Stimulated activated CD8-positive, alpha-beta memory T cell treated with anti-CD3 and anti-CD28 coated beads, Interleukin-7, amount 100 ng/mL, for 1 hour (primary cell): Measurements from ENCODE around the gene GSK3B.
"Not testable (repeated sequence)": the region's sequence is repeated elsewhere in the genome, so short reads cannot be mapped to it uniquely, and the experiment has no call there.

Experiments used
- DNase-seq, 2 donors: peaks; one replicate each; pipeline ENCODE4 v3.0.0-alpha.2; 2020; ENCODE audit warnings: low read depth in 2 of 2

The GSK3B gene

GRCh38 chr3:120053647-120054046, 40.6 kb downstream of the GSK3B start:
- DNase-seq: not testable (repeated sequence)

GRCh38 chr3:120052677-120053076, 41.6 kb downstream of the GSK3B start:
- no peak for DNase-seq

- no peak for DNase-seq
These were observed 42.0 kb downstream of the GSK3B start for GRCh38 chr3:120052225-120052624.

GRCh38 chr3:120051570-120051969, 42.7 kb downstream of the GSK3B start:
- DNase-seq: not testable (repeated sequence)

- DNase-seq: no peak
These were observed 44.2 kb downstream of the GSK3B start for GRCh38 chr3:120049881-120050539.

- DNase-seq: no peak
These were observed 45.2 kb downstream of the GSK3B start for GRCh38 chr3:120049072-120049471.

- no peak for DNase-seq
These were observed 45.7 kb downstream of the GSK3B start for GRCh38 chr3:120048355-120049041.

GRCh38 chr3:120047686-120048085, 46.6 kb downstream of the GSK3B start:
- no peak for DNase-seq

- no peak for DNase-seq
These were observed 53.4 kb downstream of the GSK3B start for GRCh38 chr3:120040813-120041377.

- DNase-seq: no peak
These were observed 54.3 kb downstream of the GSK3B start for GRCh38 chr3:120039642-120040610.

- no peak for DNase-seq
These were observed 60.7 kb downstream of the GSK3B start for GRCh38 chr3:120033596-120033995.

- DNase-seq: no peak
These were observed 62.7 kb downstream of the GSK3B start for GRCh38 chr3:120031561-120031960.

GRCh38 chr3:120029749-120030148, 64.5 kb downstream of the GSK3B start:
- DNase-seq: no peak

GRCh38 chr3:120028271-120029047, 65.8 kb downstream of the GSK3B start:
- no peak for DNase-seq

- no peak for DNase-seq
These were observed 67.0 kb downstream of the GSK3B start for GRCh38 chr3:120027226-120027625.

GRCh38 chr3:120025520-120025919, 68.7 kb downstream of the GSK3B start:
- DNase-seq: no peak

GRCh38 chr3:120024103-120024502, 70.1 kb downstream of the GSK3B start:
- DNase-seq: no peak

GRCh38 chr3:120022729-120023128, 71.5 kb downstream of the GSK3B start:
- DNase-seq: no peak

GRCh38 chr3:120021523-120021922, 72.7 kb downstream of the GSK3B start:
- DNase-seq: no peak

GRCh38 chr3:120018299-120018698, 75.9 kb downstream of the GSK3B start:
- DNase-seq: no peak

GRCh38 chr3:120017692-120018091, 76.6 kb downstream of the GSK3B start:
- no peak for DNase-seq
